ENCODE results near the gene FGFR3. TPM values are rescaled to one million over a fixed set of nuclear protein-coding genes. Genes with fewer than 3 reads are reported as not detected.
"Not testable (repeated sequence)": the region's sequence is repeated elsewhere in the genome, so short reads cannot be mapped to it uniquely, and the experiment has no call there.

Gene FGFR3
- total RNA-seq, 2 experiments from 2014 or later: 0.07 to 1.0 TPM

GRCh38 chr4:1842993-1843448 is 49.9 kb downstream of the FGFR3 start:
- Mint-ChIP-seq H3K9me3 (no peaks in the 10 kb centered on the region), H3K36me3 (ENCODE audit: low read depth) (peaks cover 32% of the 10 kb centered on the region), H3K27ac (no peak overlapping the region), H3K27me3 (no peaks in the 10 kb centered on the region), H3K4me3 (no peak overlapping the region), H3K4me1 (ENCODE audit: low read depth) (peaks cover 8% of the 10 kb centered on the region)
- ATAC-seq (no peak), DNase-seq (no peak)
- intact Hi-C loops (cut with micrococcal nuclease): no loop called here
- TF ChIP-seq, protein P1, sequence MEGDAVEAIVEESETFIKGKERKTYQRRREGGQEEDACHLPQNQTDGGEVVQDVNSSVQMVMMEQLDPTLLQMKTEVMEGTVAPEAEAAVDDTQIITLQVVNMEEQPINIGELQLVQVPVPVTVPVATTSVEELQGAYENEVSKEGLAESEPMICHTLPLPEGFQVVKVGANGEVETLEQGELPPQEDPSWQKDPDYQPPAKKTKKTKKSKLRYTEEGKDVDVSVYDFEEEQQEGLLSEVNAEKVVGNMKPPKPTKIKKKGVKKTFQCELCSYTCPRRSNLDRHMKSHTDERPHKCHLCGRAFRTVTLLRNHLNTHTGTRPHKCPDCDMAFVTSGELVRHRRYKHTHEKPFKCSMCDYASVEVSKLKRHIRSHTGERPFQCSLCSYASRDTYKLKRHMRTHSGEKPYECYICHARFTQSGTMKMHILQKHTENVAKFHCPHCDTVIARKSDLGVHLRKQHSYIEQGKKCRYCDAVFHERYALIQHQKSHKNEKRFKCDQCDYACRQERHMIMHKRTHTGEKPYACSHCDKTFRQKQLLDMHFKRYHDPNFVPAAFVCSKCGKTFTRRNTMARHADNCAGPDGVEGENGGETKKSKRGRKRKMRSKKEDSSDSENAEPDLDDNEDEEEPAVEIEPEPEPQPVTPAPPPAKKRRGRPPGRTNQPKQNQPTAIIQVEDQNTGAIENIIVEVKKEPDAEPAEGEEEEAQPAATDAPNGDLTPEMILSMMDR (IDR thresholded peaks at IDR 0.05): no peak
- ChIA-PET POLR2A (interaction anchor here (0.8 to 1.2 kb wide), 2 partner anchors 21 to 30 kb away, joined by 3 to 4 read pairs; no protein-coding TSS in a partner anchor), CTCF (interaction anchor here (0.8 to 1.8 kb wide), 3 partner anchors 10 to 150 kb away, joined by 3 to 7 read pairs (median 3); no protein-coding TSS in a partner anchor)

DNA sequence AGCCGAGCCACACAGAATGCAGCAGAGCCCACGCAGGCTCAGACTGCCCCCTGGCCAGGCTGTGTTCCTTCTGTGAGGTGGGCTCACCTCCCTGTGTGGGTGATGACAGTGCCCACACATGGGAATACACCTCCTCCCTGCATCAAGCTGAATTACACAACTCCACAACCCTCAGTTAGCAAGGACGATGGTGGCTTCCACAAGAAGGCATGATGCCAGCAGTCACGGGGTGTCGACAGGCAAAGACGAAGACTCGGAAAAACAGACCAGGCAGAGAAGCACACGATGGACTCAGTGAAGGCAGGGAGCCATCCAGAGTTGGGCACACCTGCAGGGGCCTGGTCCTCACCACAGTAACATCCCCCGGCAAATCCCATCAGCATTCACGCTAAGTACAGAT is 50.8 kb downstream of the FGFR3 start:
- Mint-ChIP-seq H3K36me3 (ENCODE audit: low read depth) (peaks cover 35% of the 10 kb centered on the region), H3K9me3 (no peaks in the 10 kb centered on the region), H3K4me3 (no peak overlapping the region), H3K27me3 (no peaks in the 10 kb centered on the region), H3K27ac (no peak overlapping the region), H3K4me1 (ENCODE audit: low read depth) (peaks cover 8% of the 10 kb centered on the region)
- no peak for ATAC-seq
- no peak for DNase-seq
- intact Hi-C loops (cut with micrococcal nuclease): no loop called here
- ChIA-PET POLR2A (interaction anchor here (0.7 to 1.2 kb wide), 2 partner anchors 11 to 20 kb away, joined by 3 to 4 read pairs; no protein-coding TSS in a partner anchor), CTCF (no interaction called here)
- TF ChIP-seq, protein P1 (IDR thresholded peaks at IDR 0.05): no peak

GRCh38 chr4:1844618-1845017 is 51.5 kb downstream of the FGFR3 start:
- intact Hi-C loops (cut with micrococcal nuclease); H3K4me1 Mint-ChIP-seq (ENCODE audit: low read depth); H3K4me3 Mint-ChIP-seq; H3K27me3 Mint-ChIP-seq; H3K27ac Mint-ChIP-seq; DNase-seq; H3K9me3 Mint-ChIP-seq; ATAC-seq: not testable (repeated sequence)
- POLR2A ChIA-PET: interaction anchor here (0.6 to 1.3 kb wide), 2 partner anchors 11 to 38 kb away, joined by 3 read pairs; no protein-coding TSS in a partner anchor
- peaks cover 30% of the 10 kb centered on the region for H3K36me3 Mint-ChIP-seq (ENCODE audit: low read depth)
- CTCF ChIA-PET: interaction anchor here (3.1 kb wide), 1 partner anchor 151 kb away, joined by 8 read pairs; no protein-coding TSS in a partner anchor

GRCh38 chr4:1846580-1846979 is 53.5 kb downstream of the FGFR3 start:
- POLR2A ChIA-PET: interaction anchor here (1.9 kb wide), 1 partner anchor 24 kb away, joined by 6 read pairs; the partner anchor contains the start of gene NSD2
- H3K4me1 Mint-ChIP-seq (ENCODE audit: low read depth): peaks cover 17% of the 10 kb centered on the region
- DNase-seq (no peak), ATAC-seq (no peak)
- H3K9me3 Mint-ChIP-seq: no peaks in the 10 kb centered on the region
- intact Hi-C loops (cut with micrococcal nuclease): no loop called here
- no peaks in the 10 kb centered on the region for H3K27me3 Mint-ChIP-seq
- TF ChIP-seq, protein P1 (IDR thresholded peaks at IDR 0.05): no peak
- H3K36me3 Mint-ChIP-seq (ENCODE audit: low read depth): peaks cover 22% of the 10 kb centered on the region
- H3K27ac Mint-ChIP-seq: no peak overlapping the region
- CTCF ChIA-PET: interaction anchor here (0.9 to 3.1 kb wide), 4 partner anchors 52 to 153 kb away, joined by 5 to 8 read pairs (median 5); no protein-coding TSS in a partner anchor
- no peak overlapping the region for H3K4me3 Mint-ChIP-seq

- Mint-ChIP-seq H3K36me3 (ENCODE audit: low read depth) (peaks cover 27% of the 10 kb centered on the region), H3K27ac (no peak overlapping the region), H3K27me3 (no peaks in the 10 kb centered on the region), H3K9me3 (no peaks in the 10 kb centered on the region), H3K4me3 (no peak overlapping the region), H3K4me1 (ENCODE audit: low read depth) (peaks cover 35% of the 10 kb centered on the region)
- ChIA-PET CTCF (no interaction called here), POLR2A (interaction anchor here (0.8 kb wide), 1 partner anchor 158 kb away, joined by 3 read pairs; the partner anchor contains the start of gene NELFA)
- DNase-seq (no peak), ATAC-seq (no peak)
- TF ChIP-seq, protein P1 (IDR thresholded peaks at IDR 0.05): no peak
- intact Hi-C loops (cut with micrococcal nuclease): loop anchor here (10.0 kb wide), 1 partner anchor 55 kb away; no protein-coding TSS in a partner anchor
Measured at GRCh38 chr4:1850276-1850675, 57.2 kb downstream of the FGFR3 start.
